Epithelial cell of esophagus (primary cell): ENCODE measurements around the gene CSF2.

Experiments
- DNase-seq: peaks from one replicate; pipeline ENCODE4 v3.0.0; 2010; ENCODE audit warnings: low read depth
- H3K4me3 ChIP-seq: 2 replicates; pipeline ENCODE4 v1.5.1; 2011; ENCODE audit warnings: mild to moderate bottlenecking, low read length, control low read depth
- CTCF ChIP-seq: IDR thresholded peaks from 2 replicates; pipeline ENCODE4 v1.5.1; 2011; ENCODE audit warnings: low read depth, mild to moderate bottlenecking, low read length, control low read depth, inconsistent platforms; ENCODE audit not compliant: insufficient read depth; ENCODE audit errors: missing control alignments

Gene CSF2

GRCh38 chr5:132109494-132110053, 36.0 kb downstream of the CSF2 start:
- H3K4me3 ChIP-seq: no peak overlapping the region
- TF ChIP-seq CTCF: no peak
- DNase-seq: no peak

GRCh38 chr5:132110195-132110594, 36.6 kb downstream of the CSF2 start:
- no peak for TF ChIP-seq CTCF
- no peak for DNase-seq
- H3K4me3 ChIP-seq: no peak overlapping the region

GRCh38 chr5:132110930-132111329, 37.3 kb downstream of the CSF2 start:
- no peak for TF ChIP-seq CTCF
- DNase-seq: no peak
- no peak overlapping the region for H3K4me3 ChIP-seq

GRCh38 chr5:132112111-132112510, 38.5 kb downstream of the CSF2 start:
- TF ChIP-seq CTCF: no peak
- no peak for DNase-seq
- H3K4me3 ChIP-seq: no peak overlapping the region

- H3K4me3 ChIP-seq: no peak overlapping the region
- no peak for TF ChIP-seq CTCF
- DNase-seq: no peak
Measured at GRCh38 chr5:132114150-132115121, 40.8 kb downstream of the CSF2 start.

- no peak for TF ChIP-seq CTCF
- H3K4me3 ChIP-seq: no peak overlapping the region
- DNase-seq: no peak
Measured at GRCh38 chr5:132115375-132115774, 41.8 kb downstream of the CSF2 start.
